H1 (cell line): Measurements from ENCODE around the gene CYP4A22. TPM values are rescaled to one million over a fixed set of nuclear protein-coding genes. Genes with fewer than 3 reads are reported as not detected.
"Not testable (repeated sequence)": the region's sequence is repeated elsewhere in the genome, so short reads cannot be mapped to it uniquely, and the experiment has no call there.

ENCODE experiments used
- CTCF ChIA-PET: fragments of 300-600 bp; sonication (Branson Sonifier 250); formaldehyde crosslinking; loops from one replicate; lab custom pipeline; 2021; ENCODE audit not compliant: partially characterized antibody; lab: Charles Lee
- POLR2A ChIA-PET: fragments of 300-600 bp; sonication (Branson Sonifier 250); formaldehyde crosslinking; loops from one replicate; lab custom pipeline; 2021; ENCODE audit warnings: inconsistent platforms; ENCODE audit not compliant: partially characterized antibody; lab: Charles Lee
- DNase-seq, 2 experiments: peaks; one replicate each; pipeline versions ENCODE4 v3.0.0 to v3.0.0-alpha.2; 2010 to 2022; ENCODE audit warnings: low spot score in 2 of 2, low read depth in 1 of 2, mixed read lengths in 1 of 2
- FAIRE-seq: peaks from 2 replicates; lab custom pipeline; 2011; peaks lifted over from hg19 to GRCh38; lab: Jason Lieb, UNC
- H2AFZ ChIP-seq: 2 replicates; pipeline ENCODE4 v1.8.1; 2012; ENCODE audit warnings: low read length, inconsistent platforms
- H2AK5ac ChIP-seq: 2 replicates; pipeline ENCODE4 v1.6.1; 2013; ENCODE audit warnings: low read depth, low read length
- H2BK120ac ChIP-seq: replicated peaks from 2 replicates; pipeline ENCODE3; 2013; ENCODE audit warnings: low read depth, low read length, inconsistent platforms
- H2BK12ac ChIP-seq: 2 replicates; pipeline ENCODE4 v1.6.1; 2013; ENCODE audit warnings: low read depth, low read length
- H2BK15ac ChIP-seq: 2 replicates; pipeline ENCODE4 v1.6.1; 2013; ENCODE audit warnings: low read length
- H2BK20ac ChIP-seq: 2 replicates; pipeline ENCODE4 v1.6.1; 2013; ENCODE audit warnings: low read length
- H2BK5ac ChIP-seq: 2 replicates; pipeline ENCODE4 v1.6.1; 2013; ENCODE audit warnings: low read depth, low read length
- H3K14ac ChIP-seq: 2 replicates; pipeline ENCODE4 v1.6.1; 2013; ENCODE audit warnings: inconsistent platforms; ENCODE audit not compliant: insufficient read length
- H3K18ac ChIP-seq: 2 replicates; pipeline ENCODE4 v1.6.1; 2013; ENCODE audit warnings: low read length; ENCODE audit errors: extremely low read depth
- H3K23ac ChIP-seq: 2 replicates; pipeline ENCODE4 v1.6.1; 2013; ENCODE audit warnings: inconsistent platforms; ENCODE audit not compliant: insufficient read length
- H3K23me2 ChIP-seq: 2 replicates; pipeline ENCODE4 v1.6.1; 2013; ENCODE audit warnings: low read depth, low read length
- H3K27ac ChIP-seq: 2 replicates; pipeline ENCODE4 v1.6.1; 2011; ENCODE audit warnings: low read depth, low read length, inconsistent platforms
- H3K27me3 ChIP-seq, 4 experiments: replicated peaks in 1 of 4; 1 replicate in 1 of 4; 2 replicates in 3 of 4; pipeline versions ENCODE4 v1.6.1 to v1.8.1; 2011 to 2013; ENCODE audit warnings: low read length in 3 of 4, mild to moderate bottlenecking in 3 of 4, inconsistent platforms in 2 of 4, mixed read lengths in 2 of 4, moderate library complexity in 1 of 4; ENCODE audit not compliant: control insufficient read depth in 3 of 4, insufficient read depth in 3 of 4; ENCODE audit errors: extremely low read depth in 1 of 4
- H3K36me3 ChIP-seq, 4 experiments: 2 replicates each; pipeline versions ENCODE4 v1.6.1 to v1.8.1; 2011 to 2013; ENCODE audit warnings: mild to moderate bottlenecking in 4 of 4, low read length in 3 of 4, moderate library complexity in 2 of 4, control low read depth in 1 of 4, inconsistent platforms in 1 of 4; ENCODE audit not compliant: insufficient read depth in 4 of 4, control insufficient read depth in 2 of 4
- H3K4ac ChIP-seq: replicated peaks from 2 replicates; pipeline ENCODE3; 2013; ENCODE audit warnings: low read length, low read depth, mixed read lengths, inconsistent platforms; ENCODE audit not compliant: insufficient read length
- H3K4me1 ChIP-seq, 4 experiments: replicated peaks in 1 of 4; 1 replicate in 1 of 4; 2 replicates in 3 of 4; pipeline versions ENCODE4 v1.6.1 to v1.8.1; 2011 to 2013; ENCODE audit warnings: low read length in 3 of 4, inconsistent platforms in 2 of 4, mixed read lengths in 1 of 4; ENCODE audit not compliant: insufficient read depth in 4 of 4, control insufficient read depth in 3 of 4
- H3K4me2 ChIP-seq, 2 experiments: 2 replicates each; pipeline versions ENCODE4 v1.6.1 to v1.8.1; 2011 to 2013; ENCODE audit warnings: low read depth in 2 of 2, low read length in 2 of 2, control low read depth in 1 of 2, inconsistent platforms in 1 of 2, mild to moderate bottlenecking in 1 of 2; ENCODE audit not compliant: insufficient read depth in 1 of 2
- H3K4me3 ChIP-seq, 4 experiments: fragments of 200-600, 300-600 bp in 1 of 4; sonication (generic), shearing (Covaris generic), sonication (Bioruptor Twin) in 1 of 4; 2 replicates each; pipeline versions ENCODE4 v1.5.1 to v1.8.1; 2011 to 2016; ENCODE audit warnings: low read length in 4 of 4, low read depth in 3 of 4, control low read depth in 2 of 4, inconsistent platforms in 2 of 4, mild to moderate bottlenecking in 2 of 4, mixed read lengths in 1 of 4, moderate library complexity in 1 of 4; ENCODE audit not compliant: insufficient read depth in 2 of 4; ENCODE audit errors: extremely low read depth in 1 of 4
- H3K56ac ChIP-seq: replicated peaks from 2 replicates; pipeline ENCODE3; 2013; ENCODE audit warnings: low read depth, mild to moderate bottlenecking, mixed read lengths, low read length, inconsistent platforms; ENCODE audit not compliant: insufficient read length
- H3K79me1 ChIP-seq: 2 replicates; pipeline ENCODE4 v1.6.1; 2013; ENCODE audit warnings: low read depth, low read length, control low read depth
- H3K79me2 ChIP-seq, 2 experiments: 2 replicates each; pipeline versions ENCODE4 v1.6.1 to v1.8.1; 2012 to 2013; ENCODE audit warnings: low read length in 2 of 2, mild to moderate bottlenecking in 2 of 2, inconsistent platforms in 1 of 2; ENCODE audit not compliant: insufficient read depth in 2 of 2, control insufficient read depth in 1 of 2
- H3K9ac ChIP-seq, 4 experiments: replicated peaks in 1 of 4; 1 replicate in 1 of 4; 2 replicates in 3 of 4; pipeline versions ENCODE4 v1.6.1 to v1.8.1; 2011 to 2013; ENCODE audit warnings: low read depth in 3 of 4, low read length in 3 of 4, control low read depth in 2 of 4, mild to moderate bottlenecking in 2 of 4, moderate library complexity in 2 of 4, inconsistent platforms in 1 of 4; ENCODE audit errors: extremely low read depth in 1 of 4
- H3K9me3 ChIP-seq, 2 experiments: 2 replicates each; pipeline versions ENCODE4 v1.6.1 to v1.8.1; 2012 to 2013; ENCODE audit warnings: mild to moderate bottlenecking in 2 of 2, moderate library complexity in 2 of 2, control low read depth in 1 of 2, inconsistent platforms in 1 of 2, low read depth in 1 of 2, low read length in 1 of 2, mixed read lengths in 1 of 2; ENCODE audit not compliant: insufficient read depth in 2 of 2
- H4K20me1 ChIP-seq, 2 experiments: replicated peaks in 1 of 2; 2 replicates each; pipeline versions ENCODE3 to v1.8.1; 2011 to 2013; ENCODE audit warnings: inconsistent platforms in 2 of 2, low read length in 2 of 2, mild to moderate bottlenecking in 1 of 2; ENCODE audit not compliant: insufficient read depth in 2 of 2, control insufficient read depth in 1 of 2
- H4K5ac ChIP-seq: 2 replicates; pipeline ENCODE4 v1.6.1; 2013; ENCODE audit warnings: low read length, low read depth, mixed read lengths, inconsistent platforms; ENCODE audit not compliant: insufficient read length
- H4K8ac ChIP-seq: 2 replicates; pipeline ENCODE4 v1.8.0; 2013; ENCODE audit warnings: mild to moderate bottlenecking, moderate library complexity, low read length, inconsistent platforms; ENCODE audit not compliant: insufficient read depth; ENCODE audit errors: extremely low read depth
- H4K91ac ChIP-seq: replicated peaks from 2 replicates; pipeline ENCODE3; 2013; ENCODE audit warnings: low read length, mixed read lengths, inconsistent platforms; ENCODE audit not compliant: insufficient read length
- WGBS, 2 experiments: shearing (Covaris generic) in 1 of 2; methylation state at CpG; one replicate each; pipeline versions ENCODE4 v1.1.6 to v1.1.7; 2013 to 2015; ENCODE audit warnings: low lambda C conversion rate in 2 of 2, mixed read lengths in 2 of 2, inconsistent platforms in 1 of 2, low coverage in 1 of 2, missing lambda C conversion rate in 1 of 2; ENCODE audit not compliant: insufficient replicate concordance in 2 of 2, insufficient coverage in 1 of 2, insufficient read length in 1 of 2; ENCODE audit errors: extremely low coverage in 1 of 2, missing lambda C conversion rate in 1 of 2; 5-methylcytosine and 5-hydroxymethylcytosine counted together
- polyA plus RNA-seq, 7 experiments: library from polyadenylated mRNA; depleted of rRNA in 3 of 7; stranded (reverse) in 5 of 7; unstranded in 2 of 7; fragments of >200 nt in 5 of 7; fragments of 200-250 nt in 2 of 7; gene quantifications; 1 replicate in 5 of 7; 2 replicates in 1 of 7; 4 replicates in 1 of 7; pipeline versions ENCODE4 v1.2.1 to v1.2.3, GENCODE V29; 2011 to 2013; ENCODE audit warnings: missing spikeins in 2 of 7, mixed read lengths in 2 of 7
- total RNA-seq: library from RNA; stranded (reverse); fragmentation: NEBNext Ultra II Directional; extraction: Animal tissue kit (Norgen Biotek cat#: 25700); gene quantifications from 2 replicates; pipeline ENCODE4 v1.2.1, GENCODE V29; 2021

Gene CYP4A22
- total and polyA plus RNA-seq, 2 of the 8 experiments (the other 6 are each of a cell fraction or from before 2014, with no cell fraction given): not detected

DNA sequence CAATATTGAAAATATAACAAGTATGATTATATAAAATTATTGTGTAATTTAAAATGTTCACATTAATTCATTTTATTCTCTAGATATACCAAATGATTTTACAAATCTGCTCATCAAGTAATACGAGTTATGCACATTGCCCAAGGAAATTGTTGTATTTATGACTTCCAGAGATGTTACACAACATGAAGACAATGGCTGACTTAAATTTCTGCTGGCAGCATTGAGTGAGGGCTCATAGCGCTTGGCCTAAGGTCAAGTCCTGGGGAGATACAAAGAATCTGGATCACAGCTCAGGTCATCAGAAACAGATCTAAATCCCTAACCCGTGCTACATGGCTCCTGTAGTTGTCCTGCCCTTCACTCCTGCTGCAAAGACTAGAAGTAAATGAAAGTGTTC, 3.1 kb downstream of the CYP4A22 start:
- H3K4me3 ChIP-seq, H4K91ac ChIP-seq, H3K56ac ChIP-seq, H4K8ac ChIP-seq, H3K14ac ChIP-seq, H3K23ac ChIP-seq, H3K27me3 ChIP-seq, FAIRE-seq, H3K36me3 ChIP-seq, H2BK12ac ChIP-seq, H2BK15ac ChIP-seq, H3K79me2 ChIP-seq, H3K79me1 ChIP-seq, H2AFZ ChIP-seq, H3K18ac ChIP-seq, H3K4me1 ChIP-seq, H2AK5ac ChIP-seq, H3K4me2 ChIP-seq, H3K9ac ChIP-seq, H4K20me1 ChIP-seq, H4K5ac ChIP-seq, H2BK20ac ChIP-seq, H3K27ac ChIP-seq, DNase-seq, H3K9me3 ChIP-seq, POLR2A ChIA-PET, H2BK120ac ChIP-seq, H2BK5ac ChIP-seq, H3K23me2 ChIP-seq, H3K4ac ChIP-seq: not testable (repeated sequence)
- WGBS, 2 experiments: 89% methylated on average over 3 of the region's 3 CpGs; no CpG with 5 or more reads in 1 of the 2 experiments
- CTCF ChIA-PET: interaction anchor here (1.6 kb wide), 1 partner anchor 38 kb away, joined by 3 read pairs; no protein-coding TSS in a partner anchor
